GM23248 (cell line): ENCODE results near the gene S100A1.

Source experiments
- EZH2 ChIP-seq: fragments of 200-600 bp; sonication (generic); IDR thresholded peaks from 2 replicates; pipeline ENCODE4 v1.6.1; 2018; ENCODE audit warnings: antibody characterized with exemption, mild to moderate bottlenecking; ENCODE audit not compliant: insufficient read depth, poor library complexity, severe bottlenecking
- EZH2phosphoT487 ChIP-seq: fragments of 200-600 bp; sonication (generic); IDR thresholded peaks from 2 replicates; pipeline ENCODE4 v1.6.1; 2018; ENCODE audit warnings: antibody characterized with exemption, moderate library complexity, mild to moderate bottlenecking, low read depth; ENCODE audit not compliant: insufficient read depth

DNA sequence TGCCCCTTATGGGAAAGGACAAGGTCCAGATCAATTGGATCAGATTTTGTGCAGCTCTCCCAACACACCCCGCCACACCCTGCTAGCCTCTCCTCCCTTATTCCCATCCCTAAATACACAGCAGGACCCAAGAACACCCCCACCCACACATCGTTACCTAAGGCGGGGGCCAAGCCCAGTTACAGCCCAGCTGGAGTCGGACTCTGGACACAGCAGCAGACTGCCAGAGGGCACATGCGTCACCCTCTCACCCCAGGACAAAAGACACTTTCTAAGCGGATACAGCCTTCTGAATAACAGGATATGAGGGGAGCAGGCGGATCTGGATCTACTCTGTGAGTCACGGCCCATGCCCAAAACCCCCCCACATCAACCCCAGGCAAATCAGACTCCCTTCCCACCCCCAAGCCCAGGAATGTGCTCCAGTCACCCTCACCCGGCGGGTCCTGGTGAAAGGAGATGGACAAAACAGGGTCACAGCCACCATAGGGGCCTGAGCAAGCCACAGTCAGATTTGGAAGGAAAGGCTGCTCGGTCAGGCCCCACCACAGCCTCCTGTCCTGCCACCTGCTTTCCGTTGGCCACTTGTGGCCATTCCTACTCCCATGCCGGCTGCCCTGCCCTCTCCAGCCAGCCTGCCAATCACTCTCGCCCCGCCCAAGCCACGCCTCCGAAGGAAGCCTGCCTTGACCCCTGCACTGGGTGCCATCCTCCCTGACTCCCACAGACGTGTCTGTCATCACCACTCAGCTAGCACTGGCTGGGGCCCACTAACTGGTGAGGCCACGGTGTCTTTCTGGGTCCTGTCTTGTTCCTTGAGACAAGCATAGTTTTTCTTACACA lies 19.3 kb upstream of the S100A1 start:
- TF ChIP-seq EZH2, result no peak
- no peak for TF ChIP-seq EZH2phosphoT487
